Measurements from ENCODE around the gene SLC25A11.

- TF ChIP-seq CTCF (IDR thresholded peaks at IDR 0.05) = no peak
- TF ChIP-seq EP300 (IDR thresholded peaks at IDR 0.05) = no peak
- TF ChIP-seq POLR2A (IDR thresholded peaks at IDR 0.05) = no peak
- TF ChIP-seq POLR2AphosphoS5 (IDR thresholded peaks at IDR 0.05) = no peak
These were observed 45.9 kb downstream of the SLC25A11 start for GRCh38 chr17:4893721-4894560.

Data from gastroesophageal sphincter (tissue), 3 donors.